Measurements from ENCODE around the gene TACC3. TPM values are rescaled to one million over a fixed set of nuclear protein-coding genes. Genes with fewer than 3 reads are reported as not detected.

The TACC3 gene
- total RNA-seq, 1 experiment from 2014 or later: 32.0 TPM

GRCh38 chr4:1788254-1788973 is 67.1 kb downstream of the TACC3 start:
- no peaks in the 10 kb centered on the region for H3K9me3 ChIP-seq (ENCODE audit: low read length)
- no peaks in the 10 kb centered on the region for H3K9me2 ChIP-seq (replicated peaks; ENCODE audit: low read length)
- no peaks in the 10 kb centered on the region for H3K4me1 ChIP-seq (ENCODE audit: insufficient read depth, low read length)
- no peaks in the 10 kb centered on the region for H3K79me2 ChIP-seq (ENCODE audit: low read length)
- H4K20me1 ChIP-seq (ENCODE audit: low read length): no peaks in the 10 kb centered on the region
- ChIA-PET POLR2A (ENCODE audit: unreplicated experiment) (no interaction called here), CTCF (interaction anchor here (0.6 kb wide), 1 partner anchor 31 kb away, joined by 7 read pairs; no protein-coding TSS in a partner anchor)
- H3K36me3 ChIP-seq (ENCODE audit: low read depth, low read length): no peaks in the 10 kb centered on the region
- no peak overlapping the region for H3K4me2 ChIP-seq (ENCODE audit: low read length)
- no peak for ATAC-seq
- no peaks in the 10 kb centered on the region for H3K27me3 ChIP-seq (ENCODE audit: low read length)
- no peak overlapping the region for H3K27ac ChIP-seq (ENCODE audit: low read length)
- H2AFZ ChIP-seq (ENCODE audit: low read length): no peak overlapping the region
- DNase-seq: no peak
- no TSS peak for BruUV-seq (replicated peaks)
- no peaks in the 10 kb centered on the region for H3F3A ChIP-seq (ENCODE audit: low read length, unreplicated experiment)
- TF ChIP-seq CTCF (conservative IDR thresholded peaks at IDR 0.05; ENCODE audit: low read depth, low read length): no peak
- TF ChIP-seq EZH2phosphoT487 (IDR thresholded peaks at IDR 0.05; ENCODE audit: borderline replicate concordance, low read length): no peak
- no peak for TF ChIP-seq EZH2 (IDR thresholded peaks at IDR 0.05; ENCODE audit: low read length, unreplicated experiment)
- intact Hi-C loops (cut with micrococcal nuclease): no loop called here
- no peak overlapping the region for H3K4me3 ChIP-seq (ENCODE audit: low read length)
- H3K9ac ChIP-seq (ENCODE audit: low read length): no peak overlapping the region

DNA sequence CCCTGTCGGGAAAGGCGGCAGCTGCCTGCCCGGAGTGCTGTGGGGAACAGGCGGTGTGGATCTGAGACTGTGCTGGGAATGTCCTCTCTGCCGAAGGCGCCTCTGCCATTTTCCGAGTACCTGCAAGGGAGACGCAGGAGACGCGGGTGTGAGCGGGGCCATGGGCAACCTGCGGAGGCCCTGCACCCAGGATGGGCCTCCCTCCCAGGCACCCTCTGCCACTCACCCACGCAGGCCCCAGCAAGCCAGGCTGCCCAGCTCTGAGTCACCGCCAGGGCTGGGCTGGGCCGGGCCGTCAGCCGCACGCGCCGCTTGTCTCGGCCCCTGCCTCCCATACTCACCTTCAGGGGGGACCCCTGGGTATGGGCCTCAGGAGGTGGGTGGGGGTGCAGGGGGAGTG is 68.2 kb downstream of the TACC3 start:
- DNase-seq: no peak
- no peaks in the 10 kb centered on the region for H3F3A ChIP-seq (ENCODE audit: low read length, unreplicated experiment)
- TF ChIP-seq EZH2 (IDR thresholded peaks at IDR 0.05; ENCODE audit: low read length, unreplicated experiment) (no peak), CTCF (conservative IDR thresholded peaks at IDR 0.05; ENCODE audit: low read depth, low read length) (no peak), EZH2phosphoT487 (IDR thresholded peaks at IDR 0.05; ENCODE audit: borderline replicate concordance, low read length) (no peak)
- no peaks in the 10 kb centered on the region for H3K79me2 ChIP-seq (ENCODE audit: low read length)
- H3K4me2 ChIP-seq (ENCODE audit: low read length): no peak overlapping the region
- intact Hi-C loops (cut with micrococcal nuclease): no loop called here
- no peak for ATAC-seq
- no peaks in the 10 kb centered on the region for H4K20me1 ChIP-seq (ENCODE audit: low read length)
- H3K27me3 ChIP-seq (ENCODE audit: low read length): peaks cover 7% of the 10 kb centered on the region
- CTCF ChIA-PET: no interaction called here
- H3K9ac ChIP-seq (ENCODE audit: low read length): no peak overlapping the region
- no peaks in the 10 kb centered on the region for H3K9me2 ChIP-seq (replicated peaks; ENCODE audit: low read length)
- H2AFZ ChIP-seq (ENCODE audit: low read length): no peak overlapping the region
- no peaks in the 10 kb centered on the region for H3K4me1 ChIP-seq (ENCODE audit: insufficient read depth, low read length)
- H3K27ac ChIP-seq (ENCODE audit: low read length): no peak overlapping the region
- POLR2A ChIA-PET (ENCODE audit: unreplicated experiment): no interaction called here
- no peaks in the 10 kb centered on the region for H3K36me3 ChIP-seq (ENCODE audit: low read depth, low read length)
- no peak overlapping the region for H3K4me3 ChIP-seq (ENCODE audit: low read length)
- no TSS peak for BruUV-seq (replicated peaks)
- no peaks in the 10 kb centered on the region for H3K9me3 ChIP-seq (ENCODE audit: low read length)

GRCh38 chr4:1790005-1790404 is 68.7 kb downstream of the TACC3 start:
- H3F3A ChIP-seq (ENCODE audit: low read length, unreplicated experiment): no peaks in the 10 kb centered on the region
- no peaks in the 10 kb centered on the region for H3K79me2 ChIP-seq (ENCODE audit: low read length)
- no peaks in the 10 kb centered on the region for H3K4me1 ChIP-seq (ENCODE audit: insufficient read depth, low read length)
- CTCF ChIA-PET: no interaction called here
- peaks cover 11% of the 10 kb centered on the region for H3K27me3 ChIP-seq (ENCODE audit: low read length)
- H3K9me2 ChIP-seq (replicated peaks; ENCODE audit: low read length): no peaks in the 10 kb centered on the region
- POLR2A ChIA-PET (ENCODE audit: unreplicated experiment): no interaction called here
- intact Hi-C loops (cut with micrococcal nuclease): no loop called here
- H3K9ac ChIP-seq (ENCODE audit: low read length): no peak overlapping the region
- no peak overlapping the region for H2AFZ ChIP-seq (ENCODE audit: low read length)
- no peaks in the 10 kb centered on the region for H3K9me3 ChIP-seq (ENCODE audit: low read length)
- H3K4me2 ChIP-seq (ENCODE audit: low read length): no peak overlapping the region
- no peak for ATAC-seq
- no peaks in the 10 kb centered on the region for H4K20me1 ChIP-seq (ENCODE audit: low read length)
- H3K4me3 ChIP-seq (ENCODE audit: low read length): no peak overlapping the region
- no TSS peak for BruUV-seq (replicated peaks)
- H3K27ac ChIP-seq (ENCODE audit: low read length): no peak overlapping the region
- TF ChIP-seq CTCF (conservative IDR thresholded peaks at IDR 0.05; ENCODE audit: low read depth, low read length): no peak
- no peak for TF ChIP-seq EZH2phosphoT487 (IDR thresholded peaks at IDR 0.05; ENCODE audit: borderline replicate concordance, low read length)
- no peak for TF ChIP-seq EZH2 (IDR thresholded peaks at IDR 0.05; ENCODE audit: low read length, unreplicated experiment)
- no peaks in the 10 kb centered on the region for H3K36me3 ChIP-seq (ENCODE audit: low read depth, low read length)
- no peak for DNase-seq

All from PC-3 (cell line).